Islet of Langerhans (tissue), 1 donor: ENCODE measurements around the gene AQP6.

ENCODE experiments used
- FAIRE-seq: peaks from one replicate; lab custom pipeline; 2011; peaks lifted over from hg19 to GRCh38; lab: Jason Lieb, UNC

Gene AQP6, protein sequence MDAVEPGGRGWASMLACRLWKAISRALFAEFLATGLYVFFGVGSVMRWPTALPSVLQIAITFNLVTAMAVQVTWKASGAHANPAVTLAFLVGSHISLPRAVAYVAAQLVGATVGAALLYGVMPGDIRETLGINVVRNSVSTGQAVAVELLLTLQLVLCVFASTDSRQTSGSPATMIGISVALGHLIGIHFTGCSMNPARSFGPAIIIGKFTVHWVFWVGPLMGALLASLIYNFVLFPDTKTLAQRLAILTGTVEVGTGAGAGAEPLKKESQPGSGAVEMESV

DNA sequence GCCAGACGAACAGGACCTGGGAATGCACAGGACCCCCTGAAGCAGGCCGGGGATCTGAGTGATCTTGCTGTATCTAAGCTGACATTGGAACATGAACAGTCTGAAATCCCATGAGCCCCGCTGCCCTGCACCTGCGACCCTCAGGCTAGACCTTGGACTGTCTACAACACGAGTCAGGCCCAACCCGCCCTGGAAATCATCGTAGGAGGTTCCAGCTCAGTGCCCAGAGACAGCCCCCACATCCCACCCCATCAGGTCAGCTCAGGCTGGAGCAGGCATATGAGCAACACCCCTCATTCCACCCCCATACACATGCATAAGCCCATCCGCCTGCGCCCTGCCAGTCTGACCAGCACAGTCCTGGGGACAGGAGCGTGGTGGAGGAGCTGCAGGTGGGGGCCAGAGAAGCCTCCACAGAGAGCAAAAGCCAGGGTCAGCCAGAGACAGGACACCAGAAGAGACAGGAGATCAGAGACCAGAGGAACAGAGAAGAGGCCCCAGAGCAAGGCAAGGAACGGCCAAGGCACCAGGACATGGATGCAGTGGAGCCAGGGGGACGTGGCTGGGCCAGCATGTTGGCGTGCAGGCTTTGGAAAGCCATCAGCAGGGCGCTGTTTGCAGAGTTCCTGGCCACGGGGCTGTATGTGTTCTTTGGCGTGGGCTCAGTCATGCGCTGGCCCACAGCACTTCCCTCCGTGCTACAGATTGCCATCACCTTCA lies at the start of gene AQP6:
AQP6 (plus strand) TSS at position 307 of the 720 bp plus-strand sequence; CDS start at position 534, 227 bp downstream.
- FAIRE-seq, result no peak

DNA sequence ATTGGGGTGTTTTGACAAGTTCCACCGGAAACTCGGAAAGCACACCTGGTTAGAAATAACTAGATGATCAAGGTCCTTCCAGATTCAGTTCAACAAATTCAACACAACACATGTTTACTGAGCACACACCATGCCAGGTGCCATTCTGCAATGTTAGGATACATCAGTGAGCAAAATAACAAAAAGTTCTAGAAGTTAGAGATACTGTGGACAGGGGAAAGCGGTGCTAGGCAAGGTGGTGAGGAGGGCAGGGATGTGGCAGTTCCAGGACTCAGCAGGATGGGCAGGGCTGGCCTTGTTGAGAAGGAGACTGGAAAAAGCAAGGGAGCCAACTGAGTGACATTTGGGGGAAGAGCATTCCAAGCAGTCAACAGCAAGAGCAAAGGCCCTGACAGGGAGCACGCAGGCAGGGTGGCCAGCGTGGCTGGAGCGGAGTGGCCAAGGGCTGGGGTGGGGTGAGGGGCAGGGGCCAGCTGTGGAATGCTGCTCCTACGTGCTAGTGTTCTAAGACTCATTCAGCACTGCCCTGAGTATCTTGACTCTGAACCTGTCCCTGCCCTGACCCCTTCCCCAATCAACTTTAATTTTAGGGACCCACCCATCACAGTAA lies 49.6 kb upstream of the AQP6 start:
- no peak for FAIRE-seq

DNA sequence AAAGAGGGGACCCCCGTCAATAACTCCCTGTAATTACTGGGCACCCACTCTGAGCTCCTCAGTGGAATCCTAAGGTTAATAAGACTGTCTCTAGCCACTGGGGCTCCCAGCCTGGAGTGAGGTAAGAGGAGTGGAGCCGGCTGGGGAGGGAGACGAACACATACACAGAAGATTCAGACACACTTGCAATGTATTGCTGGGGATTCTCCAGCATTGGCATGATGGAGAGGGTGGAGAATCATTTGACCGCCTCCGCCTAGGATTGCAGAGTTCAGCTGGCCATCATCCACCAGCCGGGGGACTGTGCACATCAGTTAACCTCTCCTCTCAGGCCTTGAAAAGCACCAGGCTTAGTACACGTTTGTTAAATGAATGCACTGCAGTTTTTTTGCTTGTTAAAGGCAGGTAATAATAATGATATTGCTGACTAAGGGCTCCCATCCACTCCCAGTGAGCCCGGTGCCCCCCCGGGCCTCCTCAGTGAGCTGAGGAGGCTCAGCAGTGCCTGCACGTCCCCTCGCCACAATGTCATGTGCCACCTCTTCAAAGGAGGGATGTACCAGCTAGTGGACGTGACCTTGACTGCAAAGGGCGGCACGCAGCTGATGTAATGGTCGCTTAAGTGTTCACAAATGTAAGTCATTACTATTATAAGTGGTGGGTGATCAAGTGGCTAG lies 48.7 kb upstream of the AQP6 start:
- FAIRE-seq, result no peak

DNA sequence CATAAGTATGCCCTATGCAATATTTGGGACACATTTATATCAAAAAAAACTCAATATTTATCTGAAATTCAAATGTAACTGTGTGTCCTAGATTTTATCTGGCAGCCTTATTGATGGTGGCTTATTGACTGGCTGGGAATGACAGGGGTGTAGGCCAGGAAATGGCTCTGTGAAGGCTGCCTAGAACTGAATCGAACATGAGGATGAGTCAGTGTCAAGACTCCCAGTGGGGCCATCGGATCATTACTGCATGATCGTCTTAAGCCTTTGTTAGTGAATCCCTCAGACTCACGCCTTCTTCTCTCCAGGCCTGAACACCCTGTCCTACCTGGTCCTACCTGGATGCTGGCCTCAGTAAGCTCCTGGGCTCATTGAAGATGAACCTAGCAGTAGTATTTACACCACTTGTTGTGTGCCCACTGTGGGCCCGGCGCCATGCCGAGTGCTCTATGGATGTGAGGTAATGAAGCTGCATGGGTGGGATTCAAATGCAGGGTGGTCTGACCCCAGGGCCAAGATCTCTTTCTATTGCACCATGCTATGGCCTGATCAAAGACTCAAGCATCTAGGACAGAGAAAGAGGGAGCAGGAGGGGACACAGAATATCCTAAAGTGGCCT lies 48.0 kb upstream of the AQP6 start:
- no peak for FAIRE-seq

DNA sequence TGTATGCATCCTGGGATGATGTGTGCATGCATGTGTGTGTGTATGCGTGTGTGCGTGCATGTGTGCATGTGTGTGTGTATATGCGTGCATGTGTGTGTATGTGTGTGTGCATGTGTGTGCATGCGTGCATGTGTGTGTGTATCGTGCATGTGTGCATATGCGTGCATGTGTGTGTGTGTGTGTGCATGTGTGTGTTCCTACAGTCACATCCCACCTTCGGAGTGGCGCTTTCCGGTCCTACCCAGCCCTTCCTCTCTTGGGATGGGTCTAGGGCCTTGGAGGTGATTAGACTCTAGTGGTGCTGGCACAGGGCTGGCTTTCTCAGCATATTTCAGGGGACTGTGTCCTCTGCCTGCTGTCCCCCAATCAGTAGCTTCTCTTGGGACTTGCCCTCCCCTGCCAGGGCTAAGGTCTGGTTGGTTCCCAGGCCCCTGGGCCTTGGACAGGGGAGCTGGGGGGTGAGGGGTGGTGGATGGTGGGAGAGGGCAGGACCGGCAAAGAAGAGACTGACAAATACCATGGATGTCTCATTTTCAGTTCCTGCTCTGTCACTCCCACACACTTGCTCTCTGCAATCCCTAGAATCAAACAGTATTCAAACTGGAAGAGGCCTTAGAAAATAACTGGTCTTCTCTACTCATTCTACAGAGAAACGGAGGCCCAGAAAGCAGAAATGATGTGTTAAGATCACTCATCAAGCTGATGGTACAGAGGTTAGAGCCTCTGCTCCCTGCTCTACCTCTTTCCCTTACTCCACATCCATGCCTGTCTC lies 47.1 kb upstream of the AQP6 start:
- FAIRE-seq, result no peak

DNA sequence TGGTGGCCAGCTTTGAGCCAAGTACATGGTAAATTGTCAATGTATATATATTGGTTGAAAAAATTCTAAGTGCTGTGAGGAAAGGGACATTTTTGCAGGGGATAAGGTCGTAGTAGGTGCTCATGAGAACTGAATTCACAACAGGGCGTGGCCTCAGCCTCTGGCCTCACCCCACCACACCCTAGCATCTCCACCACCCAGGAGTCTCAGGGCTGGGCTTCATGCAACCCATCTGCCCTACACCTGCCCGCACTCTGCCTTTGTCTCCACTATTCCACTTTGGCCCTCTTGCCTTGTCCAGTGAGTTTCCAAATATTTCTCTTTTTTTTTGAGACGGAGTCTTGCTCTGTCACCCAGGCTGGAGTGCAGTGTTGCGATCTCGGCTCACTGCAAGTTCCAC lies 44.3 kb upstream of the AQP6 start:
- FAIRE-seq, result no peak

DNA sequence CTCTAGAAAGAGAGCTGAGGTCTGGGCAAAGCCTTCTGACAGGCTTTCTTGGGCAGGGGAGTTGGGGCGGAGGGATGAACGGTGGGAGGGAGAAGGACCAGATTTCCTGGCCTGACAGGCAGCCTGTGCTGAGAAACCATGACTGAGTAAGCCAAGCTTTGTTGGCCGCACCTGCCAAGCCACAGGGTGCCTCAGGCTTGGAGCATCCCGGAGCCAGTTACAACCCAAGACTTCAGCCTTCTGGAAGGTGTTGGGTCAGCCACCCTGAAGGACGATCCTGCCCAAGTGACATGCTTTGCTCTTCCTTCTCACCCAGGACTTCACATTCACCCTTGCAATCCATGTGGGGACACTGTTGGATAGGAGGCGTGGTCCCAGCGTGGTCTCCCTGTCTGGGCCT lies 43.2 kb upstream of the AQP6 start:
- FAIRE-seq, result no peak

DNA sequence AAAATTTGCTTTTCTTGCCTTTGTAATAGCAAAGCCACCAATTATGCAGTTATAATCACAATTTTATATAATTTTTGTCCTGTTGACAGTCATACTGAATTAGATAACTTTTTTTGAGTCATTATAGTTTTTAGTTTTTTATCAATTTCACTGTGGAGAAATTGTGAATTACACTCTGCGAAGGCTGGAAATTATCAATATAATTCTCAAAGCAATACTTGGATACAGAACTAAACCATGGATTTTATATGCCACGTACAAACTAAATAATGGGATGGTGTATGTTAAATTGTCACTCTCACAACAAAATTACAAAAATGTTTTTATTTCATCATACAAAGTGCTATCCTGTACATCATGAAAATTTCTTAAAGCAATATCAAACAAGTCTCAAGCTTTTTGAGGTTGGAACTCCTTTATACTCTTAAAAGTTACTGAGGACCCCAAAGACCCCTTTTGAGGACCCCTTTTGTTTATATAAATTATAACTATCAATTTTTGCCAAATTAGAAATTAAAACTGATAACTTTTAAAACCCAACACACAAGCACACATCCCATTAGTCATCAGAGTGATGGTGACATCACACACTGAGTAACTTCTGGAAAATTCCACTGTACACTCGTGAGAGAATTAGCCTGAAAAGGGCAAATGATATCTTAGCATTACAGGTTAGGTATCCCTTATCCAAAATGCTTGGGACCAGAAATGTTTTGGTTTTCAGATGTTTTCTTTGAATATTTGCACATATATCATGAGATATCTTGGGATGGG lies 42.0 kb upstream of the AQP6 start:
- FAIRE-seq, result no peak

DNA sequence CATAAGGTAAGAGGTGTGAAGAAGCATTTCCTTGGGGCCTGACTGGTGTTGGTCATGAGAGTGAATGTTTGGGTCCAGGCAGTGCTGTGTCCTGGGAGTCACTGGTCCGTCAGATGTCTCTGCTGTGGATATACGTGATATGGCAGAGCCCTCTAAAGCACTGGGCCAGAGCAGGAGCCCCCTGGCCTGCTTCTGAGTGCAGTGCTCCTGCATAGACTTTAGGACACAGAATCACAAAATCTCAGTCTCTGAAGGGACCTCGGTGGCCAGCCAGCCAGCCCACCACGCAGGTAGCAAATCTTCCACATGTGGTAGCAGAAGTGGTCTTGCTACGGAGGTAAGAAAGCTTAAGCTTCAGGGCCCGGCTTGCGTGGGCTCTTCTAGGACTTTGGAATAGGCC lies 40.7 kb upstream of the AQP6 start:
- FAIRE-seq, result no peak

DNA sequence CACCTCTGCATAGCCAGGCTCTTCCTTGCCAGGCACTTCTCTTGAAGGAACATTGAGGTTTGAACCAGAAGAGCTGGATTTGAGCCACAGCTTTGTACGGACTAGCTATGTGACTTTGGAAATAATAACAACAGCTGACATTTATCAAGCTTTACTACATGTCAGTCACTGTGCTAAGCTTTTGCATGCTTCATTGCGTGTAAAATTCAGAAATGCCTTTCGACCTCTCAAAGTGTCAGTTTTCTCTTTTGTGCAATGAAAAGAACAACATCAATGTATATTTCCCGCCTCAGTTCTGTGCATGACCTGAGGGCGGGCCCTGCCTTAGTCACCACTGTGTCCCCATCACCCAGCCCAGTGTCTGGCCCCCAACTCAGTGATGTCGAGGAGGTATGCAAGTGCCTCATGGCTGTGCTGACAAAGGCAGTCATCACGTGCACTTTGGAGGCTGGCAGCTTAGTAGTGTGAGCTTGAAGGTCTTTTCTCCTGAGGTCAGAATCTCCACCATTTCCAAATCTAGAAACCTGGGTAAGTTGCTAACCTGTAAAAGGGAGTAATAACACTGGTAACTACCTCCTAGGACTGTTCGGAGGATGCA lies 40.1 kb upstream of the AQP6 start:
- no peak for FAIRE-seq

DNA sequence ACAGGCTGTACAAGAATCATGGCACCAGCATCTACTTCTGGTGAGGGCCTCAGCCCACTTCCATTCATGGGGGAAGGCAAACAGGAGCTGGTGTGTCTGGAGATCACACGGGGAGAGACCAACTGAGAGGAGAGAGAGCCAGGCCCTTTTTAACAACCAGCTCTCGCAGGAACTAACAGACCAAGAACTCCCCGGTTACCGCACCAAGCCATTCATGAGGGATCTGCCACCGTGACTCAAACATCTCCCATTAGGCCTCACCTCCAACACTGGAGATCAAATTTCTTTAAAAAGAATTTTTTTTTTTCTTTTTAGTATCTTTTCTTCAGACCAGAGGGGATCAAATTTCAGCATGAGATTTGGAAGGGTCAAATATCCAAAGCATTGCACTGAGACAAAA lies 39.0 kb upstream of the AQP6 start:
- no peak for FAIRE-seq

DNA sequence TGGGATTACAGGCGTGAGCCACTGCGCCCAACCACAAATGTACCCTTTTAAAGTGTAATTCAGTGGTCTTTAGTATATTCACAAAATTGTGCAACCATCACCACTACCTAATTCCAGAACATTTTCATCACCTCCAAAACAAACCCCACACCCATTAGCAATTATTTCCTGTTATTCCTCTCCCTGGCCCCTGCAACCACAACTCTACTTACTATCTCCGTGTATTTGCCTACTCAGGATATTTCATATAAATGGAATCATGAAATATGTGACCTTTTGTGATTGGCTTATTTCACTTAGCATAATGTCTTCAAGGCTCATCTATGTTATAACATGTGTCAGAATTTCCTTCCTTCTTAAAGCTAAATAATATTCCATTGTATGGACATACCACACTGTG lies 38.2 kb upstream of the AQP6 start:
- FAIRE-seq, result no peak

DNA sequence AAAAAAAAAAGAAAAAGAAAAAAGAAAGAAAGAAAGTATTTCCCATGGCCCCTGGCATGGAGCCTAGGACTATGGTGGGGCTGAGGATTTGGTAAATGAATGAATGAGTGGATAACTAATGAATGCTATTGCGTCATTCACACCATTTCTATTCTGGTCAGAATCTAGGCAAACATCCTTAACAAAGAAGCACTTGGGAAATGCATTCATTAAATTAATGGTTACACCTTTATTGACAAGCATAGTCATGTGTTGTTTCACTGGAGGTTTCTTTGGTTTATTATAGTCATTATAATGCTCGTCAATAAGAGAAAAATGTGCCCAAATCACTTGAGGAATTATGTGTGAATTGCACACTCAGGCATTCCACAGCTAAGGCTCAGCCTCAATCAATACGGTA lies 35.8 kb upstream of the AQP6 start:
- FAIRE-seq, result no peak

DNA sequence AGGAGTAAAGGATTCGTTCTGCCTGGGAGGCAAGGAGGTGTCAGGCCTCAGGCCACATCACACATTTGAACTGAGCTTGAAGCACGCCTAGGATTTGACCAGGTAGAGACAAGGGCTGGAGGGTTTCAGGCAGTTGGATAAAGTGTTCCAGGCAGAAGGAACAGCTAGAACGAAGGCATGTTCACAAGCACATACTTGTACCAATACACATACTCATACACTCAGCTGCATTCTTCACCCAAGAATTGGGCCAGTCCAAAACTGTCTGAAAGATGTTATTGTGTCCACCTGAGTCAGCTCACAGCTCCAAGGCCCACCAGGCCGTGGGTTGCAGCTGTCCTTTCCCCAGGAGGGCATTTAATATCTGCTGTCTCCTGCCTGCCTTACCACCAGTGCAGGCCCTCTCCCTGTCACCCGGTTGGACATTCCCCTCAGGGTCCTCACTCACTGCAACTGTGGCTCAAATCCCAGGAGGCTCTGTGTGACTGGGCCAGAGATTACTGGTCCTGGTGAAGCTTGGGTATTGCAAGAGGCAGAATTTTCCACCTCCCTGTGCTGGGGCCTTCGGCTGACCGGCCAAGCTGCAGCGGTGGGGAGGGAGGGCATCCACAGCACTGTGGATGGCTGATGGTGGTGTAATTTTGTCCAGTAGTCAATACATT lies 35.0 kb upstream of the AQP6 start:
- FAIRE-seq, result no peak

DNA sequence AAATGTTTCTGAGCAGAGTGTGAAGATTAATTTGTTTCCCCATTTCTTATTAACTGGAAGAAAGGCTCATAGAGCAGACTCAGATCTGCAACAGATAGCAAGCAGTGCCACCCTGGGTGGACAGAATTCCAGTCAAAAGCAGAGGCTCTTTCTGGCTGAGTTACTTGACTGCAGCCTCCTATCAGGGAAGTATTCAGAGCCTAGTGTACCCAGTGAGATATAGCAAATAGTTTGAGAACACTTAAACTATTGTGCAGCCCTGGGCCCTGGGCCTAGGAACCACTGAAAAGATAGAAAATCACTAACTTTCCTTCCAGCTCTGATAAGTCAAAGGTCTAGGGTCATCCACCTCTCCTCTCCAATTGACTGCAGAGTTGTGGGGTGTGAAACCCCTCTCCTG lies 33.4 kb upstream of the AQP6 start:
- no peak for FAIRE-seq

DNA sequence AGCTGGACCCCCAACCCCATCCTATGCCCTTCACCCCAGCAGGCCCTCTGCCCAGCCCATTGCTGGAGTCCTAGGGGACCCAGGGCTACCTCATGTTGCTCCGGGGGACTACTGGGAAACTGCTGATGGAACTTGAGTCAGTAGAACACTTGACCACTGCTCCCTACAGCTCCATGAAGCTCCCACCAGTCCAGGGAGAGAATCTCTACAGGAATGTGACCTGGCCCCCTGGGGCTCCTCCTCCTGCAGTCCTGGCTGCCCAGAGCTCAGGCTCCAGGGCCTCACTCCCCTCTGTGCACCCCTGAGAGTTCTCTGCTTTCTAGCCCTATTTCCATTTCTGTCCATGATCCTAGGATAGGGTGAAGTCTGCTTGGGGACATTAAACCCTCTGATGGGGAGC lies 33.0 kb upstream of the AQP6 start:
- FAIRE-seq, result no peak

DNA sequence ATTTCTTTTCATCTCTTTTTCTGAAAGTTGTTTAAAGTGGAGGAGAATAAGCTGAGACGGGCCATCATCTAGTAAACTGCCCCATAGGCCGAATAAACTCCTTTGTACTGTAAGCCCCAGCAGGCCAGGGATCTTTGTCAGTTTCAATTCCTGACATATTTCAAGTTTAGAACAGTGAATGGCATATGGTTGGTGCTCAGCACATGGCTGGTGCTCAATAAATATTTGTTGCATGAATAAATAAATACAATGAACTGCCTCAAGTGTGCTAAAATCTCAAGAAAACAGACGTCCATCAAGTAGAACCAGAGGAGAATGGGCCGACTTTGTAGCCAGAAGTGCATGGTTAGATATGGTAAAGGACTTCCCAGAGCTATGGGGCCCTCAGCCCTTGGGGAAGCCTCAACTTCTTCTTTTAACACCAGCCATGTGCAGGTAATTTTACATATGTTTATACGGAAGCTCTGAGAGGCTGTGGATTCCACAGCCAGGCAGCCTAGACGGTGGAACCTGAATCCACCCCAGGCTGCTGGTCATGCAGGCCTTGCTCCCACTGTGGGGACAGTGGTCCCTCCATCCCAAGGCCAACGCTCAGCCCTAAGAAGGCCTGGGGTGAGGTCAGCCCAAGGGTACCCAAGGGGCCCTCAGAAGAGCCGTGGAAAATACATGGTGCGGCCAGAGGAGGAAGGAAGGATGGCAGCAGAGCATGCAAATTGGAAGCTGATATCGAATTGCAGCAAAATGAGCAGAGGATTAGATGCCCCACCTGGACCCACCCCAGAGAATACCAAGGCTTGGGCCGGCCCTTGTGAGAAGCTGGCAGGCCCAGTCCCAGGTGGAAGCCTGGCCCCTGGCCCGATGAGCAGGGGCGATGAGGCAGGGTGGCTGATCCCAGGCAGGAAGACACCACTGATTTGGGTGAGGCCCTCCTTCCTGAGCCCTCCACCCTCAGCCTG lies 30.9 kb upstream of the AQP6 start:
- no peak for FAIRE-seq

DNA sequence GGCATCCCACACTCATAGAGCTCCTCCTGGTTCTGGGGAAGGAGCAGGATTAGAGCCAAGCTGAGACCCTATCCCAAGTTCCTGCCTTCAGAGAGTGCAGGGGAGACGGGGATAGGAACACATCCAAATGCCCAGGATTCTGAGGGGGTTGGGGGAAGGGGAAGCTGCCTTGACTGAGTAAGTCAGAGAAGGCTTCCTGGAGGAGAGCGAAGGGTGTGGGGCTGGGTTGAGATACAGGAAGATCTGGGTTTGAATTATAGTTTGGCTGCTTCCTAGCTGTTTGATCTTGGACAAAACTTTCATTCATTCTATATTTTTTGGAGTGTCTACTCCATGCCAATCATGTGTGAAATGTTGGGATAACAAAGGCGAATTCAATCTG lies 30.2 kb upstream of the AQP6 start:
- FAIRE-seq, result no peak
